ENCODE results near the gene PSME1.

PSME1 gene

DNA sequence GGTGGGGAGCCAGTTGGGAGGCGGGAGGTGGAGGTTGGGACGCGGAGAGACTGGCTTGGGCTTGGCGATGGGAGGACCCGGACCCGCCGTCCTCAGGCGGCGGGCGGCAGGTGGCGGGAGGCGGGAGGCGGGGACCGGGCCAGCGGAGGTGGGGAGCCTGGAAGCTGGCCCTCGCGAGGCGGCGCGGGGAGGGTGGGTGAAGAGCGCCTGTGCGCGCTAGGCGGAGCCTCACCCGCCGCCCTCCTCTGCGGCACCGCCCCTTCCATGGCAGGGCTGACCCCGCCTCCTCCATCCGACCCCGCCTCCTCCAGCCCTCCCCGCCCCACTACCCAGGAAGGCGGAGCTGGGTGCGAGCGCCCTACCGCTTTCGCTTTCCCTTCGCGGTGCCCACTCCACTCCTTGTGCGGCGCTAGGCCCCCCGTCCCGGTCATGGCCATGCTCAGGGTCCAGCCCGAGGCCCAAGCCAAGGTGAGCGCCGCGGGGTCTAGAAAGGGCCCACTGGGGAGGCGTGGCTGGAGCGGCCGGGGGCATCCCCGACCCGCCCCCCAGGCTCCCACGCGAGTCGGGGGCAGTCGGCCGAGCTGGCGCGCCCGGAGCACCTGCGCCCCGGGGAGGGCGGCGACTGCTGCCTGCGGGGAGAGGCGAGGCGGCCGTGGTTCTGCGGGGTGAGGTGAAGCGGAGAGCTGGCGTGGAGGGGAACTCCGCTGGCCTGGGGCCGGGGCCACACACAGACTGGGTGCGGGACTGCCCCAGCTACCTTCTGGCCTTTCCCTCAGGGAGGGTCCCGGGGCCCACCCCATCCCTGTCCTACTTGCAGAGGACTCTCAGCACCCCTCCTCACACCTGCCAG lies at the start of gene PSME1:
Gene PSME1, plus strand, starts transcription at position 361 of the 850 bp plus-strand sequence. Its CDS starts 69 bp downstream, at position 430.
- peak; percentile 96 for DNase-seq (ENCODE audit: low spot score)

DNA sequence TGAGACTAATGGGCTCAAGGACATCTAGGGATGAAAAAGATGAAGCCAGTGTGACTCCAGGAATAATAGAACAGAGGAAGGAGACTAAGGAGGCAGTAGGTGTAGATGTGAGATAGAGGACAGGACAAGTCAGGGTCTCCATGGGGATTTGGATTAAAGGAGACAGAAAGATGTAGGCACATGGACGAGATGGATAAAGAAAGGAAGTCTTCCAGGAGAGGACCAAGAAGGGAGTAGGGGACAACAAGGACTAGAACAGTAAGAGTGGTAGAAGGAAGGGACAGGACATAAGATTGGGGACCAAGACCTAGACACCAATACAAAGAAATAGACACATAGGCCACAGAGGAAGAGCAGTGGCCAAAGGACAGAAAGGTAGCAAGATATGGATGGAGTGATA lies 49.0 kb upstream of the PSME1 start:
- no peak for DNase-seq (ENCODE audit: low spot score)

DNA sequence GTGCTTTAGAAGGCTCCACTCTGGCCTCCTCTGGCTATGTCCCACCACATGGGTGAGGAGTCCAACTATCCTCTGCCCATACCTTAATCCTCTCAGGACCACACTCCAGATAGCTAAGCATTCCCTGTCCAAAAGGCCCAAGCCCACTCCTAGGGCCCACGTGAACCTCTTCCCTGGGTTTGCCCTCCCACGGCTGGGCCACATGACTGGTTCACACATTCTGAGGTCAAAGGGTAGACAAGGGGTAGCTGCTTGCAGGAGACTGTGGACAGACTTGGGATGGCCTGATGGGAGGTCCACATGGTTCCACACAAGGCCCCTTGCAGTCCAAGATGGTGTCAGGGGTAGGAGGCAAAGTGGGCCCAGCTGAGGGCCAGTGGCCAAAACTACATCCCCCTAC lies 47.9 kb upstream of the PSME1 start:
- DNase-seq (ENCODE audit: low spot score) = no peak

DNA sequence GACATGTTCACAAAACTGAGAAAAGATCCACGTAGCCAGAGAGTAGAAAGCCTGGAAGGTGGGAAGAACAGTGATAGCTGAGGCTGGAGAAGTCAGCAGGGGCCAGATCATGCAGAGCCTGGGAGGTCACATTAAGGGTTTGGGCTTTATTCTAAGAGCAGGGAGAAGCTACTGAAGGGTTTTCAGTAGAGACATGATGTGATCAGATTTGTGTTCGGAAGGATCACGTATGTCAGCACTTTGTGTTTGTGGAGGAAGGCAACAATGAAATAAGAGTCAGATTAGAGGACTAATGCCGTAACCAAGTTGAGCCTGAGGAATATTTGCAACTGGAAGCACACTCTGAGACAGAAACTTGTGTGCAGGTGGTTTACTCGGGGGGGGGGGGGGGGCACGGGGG lies 46.1 kb upstream of the PSME1 start:
- DNase-seq (ENCODE audit: low spot score) = no peak

DNA sequence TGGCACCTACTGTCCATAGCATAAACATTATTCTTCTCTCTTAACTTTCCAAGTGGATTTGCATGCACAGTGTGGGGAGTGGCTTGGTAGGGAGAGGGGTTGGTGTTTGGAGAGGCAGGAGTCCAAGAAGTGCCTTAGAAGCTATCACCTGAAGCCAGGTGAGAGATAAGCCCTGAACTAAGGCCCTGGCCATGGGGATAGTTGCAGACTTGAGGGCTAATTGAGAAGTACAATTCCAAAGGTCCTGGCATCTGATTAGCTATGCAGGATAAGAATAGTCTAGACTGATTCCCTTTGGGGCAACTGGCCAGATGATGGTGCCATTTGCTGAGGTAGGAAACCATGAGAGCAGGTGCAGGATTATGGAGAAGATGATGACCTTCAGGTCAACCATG lies 43.9 kb upstream of the PSME1 start:
- DNase-seq (ENCODE audit: low spot score) = no peak

DNA sequence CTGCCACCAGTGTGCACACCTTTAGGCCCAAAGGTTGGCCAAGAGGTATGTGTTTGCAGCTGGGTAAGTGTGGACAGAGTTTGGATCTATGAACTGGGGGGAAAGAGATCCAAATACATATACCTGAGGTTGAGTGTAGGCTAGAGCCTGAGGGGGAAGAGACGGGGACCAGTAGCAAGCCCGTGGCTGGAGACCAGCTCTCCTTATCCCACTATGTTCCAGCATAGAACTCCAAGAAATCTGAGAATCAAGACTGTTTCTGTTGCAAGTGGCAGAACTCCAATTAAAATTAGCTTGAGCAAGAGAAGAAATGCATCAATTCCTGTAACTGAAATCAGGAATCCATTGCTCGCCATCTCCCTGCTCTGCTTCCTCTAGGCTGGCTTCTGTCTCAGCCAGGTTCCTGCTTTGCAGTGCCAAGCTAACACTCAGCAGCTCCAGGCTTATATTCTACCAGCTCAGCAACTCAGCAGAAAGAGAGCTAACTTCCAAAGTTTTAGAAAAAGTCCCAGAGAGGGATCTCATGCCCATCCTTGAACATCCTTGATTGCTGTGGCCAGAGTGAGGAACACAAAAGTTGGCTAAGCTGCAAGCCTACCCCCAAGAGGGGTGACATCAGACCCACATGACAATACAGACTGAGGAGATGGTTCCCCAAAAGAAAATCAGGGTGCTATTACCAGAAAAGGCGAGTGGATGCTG lies 43.3 kb upstream of the PSME1 start:
- no peak for DNase-seq (ENCODE audit: low spot score)

DNA sequence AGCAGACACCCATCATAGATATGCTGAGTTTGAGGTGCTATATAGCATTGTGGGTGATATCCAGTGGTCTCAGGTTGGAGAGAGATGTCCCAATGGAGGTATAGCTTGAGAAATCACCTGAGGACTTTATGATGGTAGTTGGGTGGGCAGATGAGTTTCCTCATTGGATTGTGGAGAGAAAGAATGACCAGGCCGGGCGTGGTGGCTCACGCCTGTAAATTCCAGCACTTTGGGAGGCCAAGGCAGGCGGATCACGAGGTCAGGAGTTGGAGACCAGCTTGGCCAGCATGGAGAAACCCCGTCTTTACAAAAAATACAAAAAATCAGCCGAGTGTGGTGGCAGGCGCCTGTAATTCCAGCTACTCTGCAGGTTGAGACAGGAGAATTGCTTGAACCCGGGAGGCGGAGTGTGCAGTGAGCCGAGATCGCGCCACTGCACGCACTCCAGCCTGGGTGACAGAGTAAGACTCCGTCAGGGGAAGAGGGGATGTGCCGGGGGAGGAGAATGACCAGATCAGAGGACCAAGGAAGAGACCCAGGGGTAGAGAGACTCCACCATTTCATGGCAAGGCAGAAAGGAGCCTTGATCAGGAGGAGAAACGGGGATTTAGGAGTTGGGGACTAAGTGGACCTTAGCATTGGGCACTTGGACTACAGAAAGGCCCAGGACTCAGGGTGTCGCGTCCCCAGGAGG lies 42.6 kb upstream of the PSME1 start:
- DNase-seq (ENCODE audit: low spot score) = no peak

DNA sequence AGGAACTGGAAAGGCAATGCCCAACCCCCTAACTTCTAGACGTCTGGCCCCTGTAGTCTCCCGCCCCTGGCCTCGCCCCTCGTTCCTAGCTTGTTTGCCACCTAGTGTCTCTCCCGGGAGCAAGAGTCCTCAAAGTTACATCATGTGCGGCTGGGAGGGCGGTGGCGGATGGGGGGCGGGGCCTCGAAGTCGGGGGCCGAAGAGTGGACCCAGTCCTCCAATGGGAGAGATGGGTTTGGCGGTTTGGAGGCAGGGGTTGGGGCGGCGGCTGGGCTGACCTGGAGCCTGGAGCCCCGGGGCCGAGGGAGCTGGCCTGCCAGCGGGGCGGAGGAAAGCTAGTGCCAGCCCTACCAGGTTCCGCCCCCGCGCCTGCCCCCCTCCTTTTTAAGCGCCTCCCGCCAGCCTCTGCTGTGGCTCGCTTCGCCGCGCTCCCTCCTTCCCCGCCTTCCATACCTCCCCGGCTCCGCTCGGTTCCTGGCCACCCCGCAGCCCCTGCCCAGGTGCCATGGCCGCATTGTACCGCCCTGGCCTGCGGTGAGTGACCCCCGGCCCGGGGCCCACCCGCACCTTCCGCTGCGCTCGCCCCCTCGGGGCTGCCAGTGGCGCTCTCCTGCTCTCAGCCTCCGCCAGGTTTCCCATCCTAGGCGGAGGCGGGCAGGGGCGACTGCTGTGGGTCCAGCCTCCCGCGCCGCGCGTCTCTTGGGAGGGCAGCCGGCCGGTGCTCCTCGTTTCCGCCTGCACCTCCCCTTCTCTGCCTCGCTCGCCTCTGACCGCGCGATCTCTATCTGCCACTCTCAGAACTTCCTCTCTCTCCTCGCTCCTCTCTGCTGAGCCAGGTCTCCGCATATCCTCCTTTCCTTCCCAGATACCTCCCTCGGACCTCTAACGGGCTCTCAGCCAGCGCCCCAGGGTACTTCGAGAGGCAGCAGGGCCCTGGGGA lies 41.8 kb upstream of the PSME1 start, which contains the start of gene PCK2:
Gene PCK2, plus strand, starts transcription at position 411 of the 940 bp plus-strand sequence. Its CDS starts 95 bp downstream, at position 506.
- DNase-seq (ENCODE audit: low spot score) = peak; percentile 86

DNA sequence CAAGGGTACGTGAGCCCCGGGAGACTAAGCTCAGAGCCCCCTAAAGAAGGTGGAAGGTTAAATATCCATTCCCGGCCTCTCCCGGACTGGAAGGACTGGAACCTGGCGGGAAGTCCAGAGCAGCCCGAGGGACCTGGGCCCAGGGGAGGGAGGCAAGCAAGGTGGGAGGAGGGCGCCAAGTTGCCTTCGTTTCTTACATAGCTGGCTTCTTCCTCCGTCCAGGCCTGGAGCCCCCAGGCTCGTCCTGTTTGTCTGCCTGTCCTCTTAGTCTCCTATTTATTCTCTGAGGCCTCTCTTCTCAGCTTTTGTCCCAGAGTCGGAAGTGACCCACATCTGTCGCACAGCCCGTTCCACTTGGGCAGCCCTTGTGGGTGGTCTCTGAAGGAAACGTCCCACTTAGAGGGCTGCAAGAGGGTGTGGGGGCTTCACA lies 41.1 kb upstream of the PSME1 start:
- peak; percentile 41 for DNase-seq (ENCODE audit: low spot score)

DNA sequence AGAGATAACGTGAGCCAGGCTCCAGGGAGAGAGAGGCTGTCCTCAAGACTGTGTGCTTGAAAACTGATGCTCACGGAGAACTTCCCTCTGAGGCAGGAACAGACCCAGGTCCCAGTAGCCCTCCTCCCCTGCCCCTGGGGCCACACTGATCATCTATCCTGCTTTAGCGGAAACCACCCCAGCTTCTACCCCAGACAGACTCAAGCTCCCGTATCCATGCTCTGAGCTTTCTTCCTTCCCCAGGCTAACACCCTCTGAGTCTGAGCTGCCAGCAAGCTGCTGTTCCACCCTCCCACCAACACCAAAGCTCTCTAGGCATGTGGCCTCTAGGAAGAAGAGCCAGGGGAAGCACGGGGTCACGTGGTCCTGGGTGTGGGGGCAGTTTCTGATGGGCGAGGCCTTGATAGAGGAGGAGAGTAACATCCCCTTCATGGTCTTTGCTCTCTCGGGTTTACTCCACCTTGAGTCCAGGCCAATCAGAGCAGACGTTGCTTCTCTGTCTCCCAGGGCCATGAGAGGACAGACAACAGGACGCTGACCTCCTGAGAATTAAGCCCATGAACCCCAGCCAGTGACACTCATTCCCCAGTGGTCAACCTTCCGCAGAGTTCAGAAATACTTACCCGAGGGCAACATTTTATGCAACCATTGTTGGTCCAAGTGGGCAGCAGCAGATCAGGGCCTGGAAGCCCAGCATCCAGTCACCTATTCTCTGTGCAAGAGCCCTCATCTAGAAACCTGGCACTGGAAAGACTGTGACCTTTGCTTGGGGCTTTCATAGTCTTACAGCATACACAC lies 40.5 kb upstream of the PSME1 start:
- DNase-seq (ENCODE audit: low spot score) = peak; percentile 86

DNA sequence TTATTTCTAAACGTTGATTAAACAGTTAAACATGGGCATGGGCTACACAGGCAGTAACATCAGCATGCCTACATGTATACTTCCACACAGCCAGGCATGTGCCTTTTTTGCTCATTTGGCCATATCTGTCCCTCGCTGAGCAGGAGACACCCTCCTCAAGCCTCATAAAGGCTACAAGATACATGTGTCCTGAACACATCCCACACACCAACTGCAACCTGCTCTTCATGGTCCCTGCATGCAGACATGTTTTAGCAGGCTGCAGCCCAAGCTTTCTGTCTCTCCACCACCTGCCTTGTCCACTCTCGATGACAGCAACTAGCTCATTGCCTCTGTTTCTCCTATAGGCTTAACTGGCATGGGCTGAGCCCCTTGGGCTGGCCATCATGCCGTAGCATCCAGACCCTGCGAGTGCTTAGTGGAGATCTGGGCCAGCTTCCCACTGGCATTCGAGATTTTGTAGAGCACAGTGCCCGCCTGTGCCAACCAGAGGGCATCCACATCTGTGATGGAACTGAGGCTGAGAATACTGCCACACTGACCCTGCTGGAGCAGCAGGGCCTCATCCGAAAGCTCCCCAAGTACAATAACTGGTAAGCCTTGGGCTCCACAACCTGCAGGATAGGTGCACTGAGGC lies 39.3 kb upstream of the PSME1 start:
- no peak for DNase-seq (ENCODE audit: low spot score)

DNA sequence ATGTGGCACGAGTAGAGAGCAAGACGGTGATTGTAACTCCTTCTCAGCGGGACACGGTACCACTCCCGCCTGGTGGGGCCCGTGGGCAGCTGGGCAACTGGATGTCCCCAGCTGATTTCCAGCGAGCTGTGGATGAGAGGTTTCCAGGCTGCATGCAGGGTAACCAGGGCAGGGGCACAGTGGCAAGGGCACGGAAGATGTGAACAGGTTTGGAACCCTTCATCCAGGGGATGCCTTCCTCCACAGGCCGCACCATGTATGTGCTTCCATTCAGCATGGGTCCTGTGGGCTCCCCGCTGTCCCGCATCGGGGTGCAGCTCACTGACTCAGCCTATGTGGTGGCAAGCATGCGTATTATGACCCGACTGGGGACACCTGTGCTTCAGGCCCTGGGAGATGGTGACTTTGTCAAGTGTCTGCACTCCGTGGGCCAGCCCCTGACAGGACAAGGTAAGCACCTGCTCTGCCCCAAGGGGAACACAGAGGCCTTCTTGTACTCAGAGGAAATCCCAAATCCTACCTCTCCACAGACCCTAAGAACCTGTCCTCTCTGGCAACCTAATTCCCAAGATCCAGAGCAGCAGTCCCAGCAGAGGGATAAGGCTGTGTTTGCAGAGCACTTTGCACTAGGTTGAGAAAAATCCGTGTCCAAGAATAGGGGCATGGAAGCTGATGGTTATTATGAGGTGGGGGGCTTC lies 37.6 kb upstream of the PSME1 start:
- DNase-seq (ENCODE audit: low spot score) = no peak

DNA sequence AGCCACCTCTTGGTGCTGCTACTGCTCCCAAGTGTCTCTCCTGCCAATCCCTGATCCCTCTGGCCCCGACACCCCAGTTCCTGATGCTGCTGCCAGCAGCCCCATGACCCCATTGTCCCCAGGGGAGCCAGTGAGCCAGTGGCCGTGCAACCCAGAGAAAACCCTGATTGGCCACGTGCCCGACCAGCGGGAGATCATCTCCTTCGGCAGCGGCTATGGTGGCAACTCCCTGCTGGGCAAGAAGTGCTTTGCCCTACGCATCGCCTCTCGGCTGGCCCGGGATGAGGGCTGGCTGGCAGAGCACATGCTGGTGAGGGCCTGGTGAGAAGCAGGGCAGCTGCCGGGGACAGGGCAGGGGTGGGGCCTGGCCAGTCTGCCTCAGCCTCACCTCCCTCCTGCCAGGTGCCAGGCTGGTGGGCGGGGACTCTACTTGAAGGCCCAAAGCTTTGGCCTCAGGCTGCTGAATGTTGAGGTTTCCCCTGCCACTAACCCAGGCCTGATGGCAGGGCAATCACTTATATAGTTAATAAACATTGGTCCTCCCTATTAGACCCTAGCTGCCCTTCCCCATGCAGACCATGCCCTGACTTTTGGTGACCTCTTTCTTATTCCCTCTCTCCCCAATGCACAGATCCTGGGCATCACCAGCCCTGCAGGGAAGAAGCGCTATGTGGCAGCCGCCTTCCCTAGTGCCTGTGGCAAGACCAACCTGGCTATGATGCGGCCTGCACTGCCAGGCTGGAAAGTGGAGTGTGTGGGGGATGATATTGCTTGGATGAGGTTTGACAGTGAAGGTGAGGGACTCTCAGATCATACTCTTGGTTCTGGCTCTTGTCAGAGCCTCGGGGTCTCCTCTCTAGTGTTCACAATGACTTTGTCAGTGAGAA lies 36.8 kb upstream of the PSME1 start:
- DNase-seq (ENCODE audit: low spot score) = no peak

DNA sequence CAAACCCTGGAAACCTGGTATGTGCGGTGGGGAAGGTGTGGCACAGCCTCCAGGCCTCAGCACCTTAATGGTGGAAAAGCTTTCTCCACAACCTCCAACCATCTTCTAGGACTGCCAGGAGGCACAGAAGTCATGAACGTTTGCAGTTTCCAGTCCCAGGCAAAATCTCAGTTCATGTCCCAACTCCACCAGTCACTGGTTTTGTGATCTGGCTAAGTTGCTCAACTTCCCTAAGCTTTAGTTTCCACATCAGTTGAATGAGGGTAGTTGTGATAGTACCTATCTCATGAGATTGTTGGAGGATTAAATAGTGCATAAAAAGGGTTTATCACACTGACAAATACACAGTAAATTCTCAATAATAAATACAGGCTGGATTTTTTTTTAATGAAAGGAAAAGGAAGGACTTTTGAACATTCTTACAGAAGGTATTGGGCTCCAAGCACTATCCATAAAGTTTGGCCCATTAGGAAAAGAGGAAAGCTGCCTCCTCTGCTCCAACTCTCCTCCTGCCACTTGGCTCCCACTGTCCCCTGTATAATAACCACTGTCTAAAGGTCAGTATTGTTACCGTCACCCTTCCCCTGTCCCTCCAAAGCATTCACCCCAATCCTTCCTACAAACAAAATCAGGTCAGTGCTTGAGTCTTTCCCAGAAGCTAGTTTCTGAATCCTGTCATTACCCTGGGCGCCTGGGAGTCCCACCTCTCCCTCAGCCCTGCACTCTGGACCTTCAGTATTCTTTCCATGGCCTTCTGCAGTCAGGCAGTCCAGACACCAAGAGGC lies 35.6 kb upstream of the PSME1 start:
- no peak for DNase-seq (ENCODE audit: low spot score)

DNA sequence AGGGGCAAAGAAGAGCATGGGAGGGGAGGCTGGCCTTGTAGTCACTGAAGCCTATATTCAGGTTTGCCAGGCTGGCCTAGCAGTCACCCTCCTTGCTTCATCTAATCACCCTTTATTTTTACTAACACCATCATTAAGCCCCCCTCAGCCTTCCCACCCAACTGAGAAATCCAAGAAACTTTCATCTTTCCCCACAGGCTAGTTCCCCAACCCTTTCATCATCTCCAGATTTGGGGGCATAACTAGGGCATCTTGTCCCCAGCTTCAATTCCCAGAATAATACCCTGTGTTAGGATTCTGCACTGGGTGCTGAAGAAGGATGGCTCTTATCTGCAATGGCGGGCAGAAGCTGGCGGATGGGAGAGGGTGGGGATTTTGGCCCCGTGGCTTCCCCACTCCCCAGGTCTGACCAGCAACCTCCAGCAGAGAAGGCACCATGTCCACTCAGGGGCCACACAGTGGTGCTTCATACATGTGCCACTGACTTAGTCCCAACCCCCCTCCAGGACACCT lies 35.0 kb upstream of the PSME1 start:
- DNase-seq (ENCODE audit: low spot score) = no peak

DNA sequence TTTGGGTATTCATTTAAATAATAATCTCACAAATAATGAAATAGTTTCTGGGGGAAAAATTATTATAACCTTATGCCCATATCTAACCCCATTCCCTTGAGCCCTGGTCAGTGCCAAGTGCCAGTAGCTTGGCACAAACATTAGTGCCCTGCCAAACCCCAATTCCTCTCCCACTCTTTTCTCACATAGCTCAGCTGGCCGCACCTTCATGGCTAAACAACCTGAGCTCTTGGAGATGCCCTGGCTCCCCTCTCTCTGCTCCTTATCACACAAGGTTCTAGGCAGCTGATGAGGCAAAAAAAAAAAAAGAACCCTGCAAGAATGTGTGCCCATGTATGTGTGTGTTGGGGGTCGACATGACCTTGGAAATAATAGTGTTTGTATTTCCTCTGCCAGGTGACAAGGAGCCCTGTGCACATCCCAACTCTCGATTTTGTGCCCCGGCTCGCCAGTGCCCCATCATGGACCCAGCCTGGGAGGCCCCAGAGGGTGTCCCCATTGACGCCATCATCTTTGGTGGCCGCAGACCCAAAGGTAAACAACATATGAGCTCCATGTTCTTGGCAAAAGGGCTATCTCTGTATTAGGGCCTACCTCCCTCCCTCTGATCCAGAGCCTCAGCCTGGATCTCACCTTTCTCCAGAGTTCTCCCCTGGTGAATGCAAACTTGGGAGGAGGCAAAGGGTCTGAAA lies 33.5 kb upstream of the PSME1 start:
- DNase-seq (ENCODE audit: low spot score) = no peak

DNA sequence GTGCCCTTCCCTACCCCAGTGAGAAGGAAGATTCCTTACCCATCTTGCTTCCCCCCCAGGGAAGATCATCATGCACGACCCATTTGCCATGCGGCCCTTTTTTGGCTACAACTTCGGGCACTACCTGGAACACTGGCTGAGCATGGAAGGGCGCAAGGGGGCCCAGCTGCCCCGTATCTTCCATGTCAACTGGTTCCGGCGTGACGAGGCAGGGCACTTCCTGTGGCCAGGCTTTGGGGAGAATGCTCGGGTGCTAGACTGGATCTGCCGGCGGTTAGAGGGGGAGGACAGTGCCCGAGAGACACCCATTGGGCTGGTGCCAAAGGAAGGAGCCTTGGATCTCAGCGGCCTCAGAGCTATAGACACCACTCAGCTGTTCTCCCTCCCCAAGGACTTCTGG lies 32.5 kb upstream of the PSME1 start:
- DNase-seq (ENCODE audit: low spot score) = no peak

All from hematopoietic multipotent progenitor cell treated with erythropoietin and hydrocortisone succinate and interleukin-3 and kit ligand, for 17 days (in vitro differentiated cells).